GM18873 (cell line): ENCODE data around the gene HSPA4.
A peak's percentile ranks its signal among the peaks of the same experiment; 100 is the strongest.
"Not testable (repeated sequence)": the region's sequence is repeated elsewhere in the genome, so short reads cannot be mapped to it uniquely, and the experiment has no call there.

Source experiments
- ATAC-seq: cut with Tn5 transposase; IDR thresholded peaks from one replicate; pipeline ENCODE4 v1.9.1; 2021; ENCODE audit warnings: mild to moderate bottlenecking, moderate library complexity, moderate number of reproducible peaks; ENCODE audit not compliant: unreplicated experiment, low FRiP score

Gene HSPA4

DNA sequence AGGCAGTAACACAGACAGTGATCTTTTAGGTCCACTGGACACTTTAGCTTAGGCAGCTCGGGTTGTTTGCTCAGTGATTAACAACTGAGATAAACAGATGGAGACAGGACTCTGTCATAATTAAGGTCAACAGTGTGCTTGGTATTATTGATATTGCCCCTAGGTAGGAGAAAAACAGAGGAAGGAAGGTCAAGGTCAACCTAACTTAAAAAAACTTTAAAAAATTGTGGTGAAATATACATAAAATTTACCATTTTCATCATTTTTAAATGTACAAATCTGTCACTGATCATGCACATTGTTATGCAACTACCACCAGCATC is 2.1 kb upstream of the HSPA4 start:
- ATAC-seq, result no peak

DNA sequence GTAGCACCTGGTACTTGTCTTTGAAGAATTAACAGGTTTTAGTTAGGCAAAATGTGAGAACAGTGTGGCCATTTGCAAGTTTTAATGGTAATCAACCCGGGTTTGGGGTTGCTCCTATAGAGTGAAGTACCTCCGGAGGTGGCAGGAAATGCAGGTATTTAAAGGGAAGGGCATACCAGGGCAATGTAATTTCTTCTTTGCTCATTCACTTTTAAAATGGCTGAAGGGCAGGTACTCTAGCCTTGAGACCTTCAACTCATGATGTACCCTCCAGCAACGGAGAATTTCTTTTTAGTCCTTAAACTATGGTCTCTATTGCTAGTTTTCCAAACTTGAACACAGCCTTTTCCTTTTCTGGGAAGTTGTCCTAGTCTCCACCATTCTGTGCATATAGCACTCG is 1.3 kb upstream of the HSPA4 start:
- ATAC-seq, result no peak

DNA sequence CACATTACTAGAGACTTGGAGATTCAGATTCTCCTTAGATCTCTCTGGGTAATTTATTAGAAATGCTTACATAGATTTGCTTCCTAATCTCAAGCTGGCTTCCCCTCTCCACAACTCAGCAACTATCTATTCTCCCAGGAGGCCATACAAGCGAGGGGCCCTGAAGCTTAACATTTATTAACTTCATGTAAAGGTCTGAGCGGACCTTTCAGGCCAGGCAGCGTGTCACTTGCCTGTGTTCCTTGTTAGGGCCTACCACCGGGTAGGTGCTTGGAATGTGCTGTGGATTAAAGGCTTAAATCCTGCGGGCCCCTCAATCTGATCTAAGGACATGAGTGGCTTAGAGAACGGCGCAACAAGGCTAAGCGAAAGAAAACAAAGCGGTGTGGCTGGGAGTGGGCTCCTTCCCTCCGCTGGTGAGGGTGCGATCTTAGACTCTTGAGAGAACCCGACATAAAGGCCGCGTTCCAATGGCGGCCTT is 712 bp upstream of the HSPA4 start:
- ATAC-seq, result no peak

DNA sequence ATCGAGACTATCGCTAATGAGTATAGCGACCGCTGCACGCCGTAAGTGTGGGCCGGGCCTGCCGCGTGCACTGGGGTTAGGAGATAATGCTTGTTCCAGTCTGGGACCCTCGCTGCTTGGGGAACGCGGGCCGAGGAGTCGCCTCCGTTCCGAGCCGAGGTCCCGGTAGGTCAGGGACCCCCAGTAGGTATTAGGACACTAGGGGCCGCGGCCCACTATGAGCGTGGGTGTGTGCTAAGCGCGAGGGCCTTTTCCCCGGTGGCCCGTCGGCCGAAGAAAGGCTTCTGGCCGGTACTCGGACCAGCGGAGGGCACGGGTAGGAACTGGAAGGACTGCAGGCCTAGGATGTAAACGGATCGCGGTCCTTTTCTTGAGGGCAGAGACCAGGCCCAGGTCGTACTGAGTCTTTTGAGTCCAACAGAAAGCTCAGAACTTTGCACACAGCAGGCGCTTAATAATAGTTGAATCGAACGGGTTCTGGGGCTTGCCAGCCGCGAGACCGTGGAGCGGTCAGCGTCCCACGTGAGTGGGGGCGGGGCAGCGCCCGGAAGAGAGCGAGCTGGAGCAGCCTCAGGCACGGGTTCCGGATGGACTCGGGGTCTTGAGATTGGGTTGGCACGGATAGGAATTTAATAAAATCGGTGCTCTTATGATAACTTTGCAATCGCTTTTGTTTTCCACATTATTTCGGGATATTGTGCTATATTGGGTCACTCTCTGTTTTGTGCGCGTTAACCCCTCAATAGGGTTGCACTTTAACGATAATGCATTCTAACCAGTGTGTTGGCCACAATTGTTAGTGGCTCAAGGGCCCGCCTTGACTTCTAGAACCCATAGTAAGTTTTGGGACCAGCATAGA is 733 bp downstream of the HSPA4 start:
- peak; percentile 15 for ATAC-seq

- no peak for ATAC-seq
These were observed 1.6 kb downstream of the HSPA4 start for GRCh38 chr5:133053448-133053847.

- no peak for ATAC-seq
These were observed 3.1 kb downstream of the HSPA4 start for GRCh38 chr5:133054697-133055471.

- ATAC-seq, result no peak
These were observed 5.1 kb downstream of the HSPA4 start for GRCh38 chr5:133056891-133057290.

GRCh38 chr5:133059621-133060020 is 7.8 kb downstream of the HSPA4 start:
- ATAC-seq, result no peak

- ATAC-seq, result no peak
These were observed 10.5 kb downstream of the HSPA4 start for GRCh38 chr5:133062276-133062675.

GRCh38 chr5:133063965-133064364 is 12.2 kb downstream of the HSPA4 start:
- ATAC-seq, result no peak

DNA sequence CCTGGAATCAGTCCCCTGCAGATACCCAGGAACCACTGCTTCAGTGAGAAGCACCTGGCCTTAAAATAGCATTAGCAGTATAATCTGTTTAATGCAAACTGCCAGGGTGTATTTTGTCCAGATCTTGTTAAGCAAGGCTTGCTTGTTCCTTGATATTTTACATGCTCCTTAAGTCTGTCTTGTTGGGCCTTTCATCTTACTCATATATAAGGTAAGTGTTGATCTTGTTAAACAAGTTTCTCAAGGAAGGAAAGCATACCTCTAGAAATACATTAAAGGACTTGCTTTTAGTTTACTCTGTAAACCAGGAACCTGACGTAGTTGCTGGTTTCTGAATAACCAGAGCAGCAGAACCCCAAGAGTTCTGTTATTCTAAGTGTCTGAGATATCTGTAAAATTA is 13.7 kb downstream of the HSPA4 start:
- no peak for ATAC-seq

DNA sequence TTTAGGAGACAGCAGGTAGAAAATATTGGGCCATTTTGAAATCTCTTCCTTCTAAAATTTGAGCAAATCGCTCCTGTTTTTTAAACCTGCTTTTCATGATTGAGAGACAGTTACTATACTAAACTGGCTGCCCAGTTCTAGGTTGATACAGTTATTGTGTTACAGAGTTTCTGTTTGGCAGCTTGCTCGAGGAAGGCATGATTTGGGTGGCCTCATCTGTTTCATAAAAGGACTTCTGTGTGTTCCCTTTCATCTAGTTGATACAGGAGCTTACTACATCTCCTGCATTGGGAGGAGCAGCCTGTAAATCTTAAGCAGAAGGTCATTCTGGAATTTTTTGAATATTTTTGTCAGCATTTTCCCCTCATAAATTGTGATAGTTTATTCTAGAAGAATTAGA is 14.2 kb downstream of the HSPA4 start:
- ATAC-seq, result no peak

DNA sequence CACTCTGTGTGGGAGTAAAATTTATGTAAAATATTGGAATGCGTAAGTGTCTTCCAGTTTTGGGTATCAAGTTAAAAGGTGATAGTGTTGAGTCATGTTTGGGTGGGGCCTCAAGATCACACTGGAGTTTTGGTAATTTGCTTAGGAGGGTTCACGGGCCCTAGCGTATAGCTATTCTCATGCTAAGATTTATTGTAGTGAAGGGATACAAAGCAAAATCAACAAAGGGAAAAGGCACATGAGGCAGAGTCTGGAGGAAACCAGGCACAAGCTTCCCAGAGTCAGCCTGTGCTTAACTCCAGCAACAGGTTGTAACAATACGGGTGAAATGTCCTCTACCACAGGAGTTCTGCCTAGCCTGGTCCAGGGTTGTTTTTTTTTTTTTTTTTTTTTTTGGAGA is 20.2 kb downstream of the HSPA4 start:
- ATAC-seq, result no peak

DNA sequence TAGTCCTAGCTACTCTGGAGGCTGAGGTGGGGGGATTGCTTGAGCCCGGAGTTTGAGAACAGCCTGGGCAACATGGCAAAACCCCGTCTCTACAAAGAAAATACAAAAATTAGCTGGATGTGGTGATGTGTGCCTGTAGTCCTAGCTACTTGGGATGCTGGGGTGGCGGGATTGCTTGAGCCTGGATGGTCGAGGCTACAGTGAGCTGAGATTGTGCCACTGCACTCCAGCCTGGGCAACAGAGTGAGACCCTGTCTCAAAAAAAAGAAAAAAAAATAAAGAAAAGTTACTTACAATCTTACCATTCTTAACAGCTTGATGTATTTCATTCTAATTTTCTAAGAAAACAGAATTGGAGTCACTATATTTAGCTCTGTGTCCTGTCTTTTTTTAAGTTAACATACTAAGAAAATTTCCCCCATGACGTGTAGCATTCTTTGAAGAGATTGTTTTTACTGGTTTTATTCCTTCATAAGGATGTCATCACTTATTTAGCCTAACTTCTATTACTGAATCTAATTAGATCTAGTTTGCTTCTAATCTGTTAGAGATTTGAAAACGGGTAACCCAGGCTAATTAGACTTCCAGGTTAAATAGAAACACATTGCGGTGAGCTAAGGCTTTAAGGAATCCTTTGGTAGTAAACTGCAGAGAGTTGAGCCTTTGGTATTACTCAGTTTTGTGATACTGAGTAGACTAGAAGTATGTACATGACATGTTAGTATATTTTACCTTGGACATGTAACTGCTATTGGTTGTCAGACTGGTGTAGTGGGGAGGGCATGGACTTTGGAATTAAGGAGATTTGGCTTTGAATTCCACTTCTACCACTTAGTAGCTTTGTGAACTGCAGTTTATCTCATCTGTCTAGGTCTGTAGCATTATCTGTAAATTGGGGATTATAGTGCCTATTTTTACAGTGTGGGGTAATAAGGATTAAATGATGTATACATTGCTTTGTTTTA is 24.0 kb downstream of the HSPA4 start:
- ATAC-seq, result no peak

- ATAC-seq, result no peak
These were observed 27.2 kb downstream of the HSPA4 start for GRCh38 chr5:133079048-133079447.

GRCh38 chr5:133081036-133081435 is 29.2 kb downstream of the HSPA4 start:
- ATAC-seq, result no peak

DNA sequence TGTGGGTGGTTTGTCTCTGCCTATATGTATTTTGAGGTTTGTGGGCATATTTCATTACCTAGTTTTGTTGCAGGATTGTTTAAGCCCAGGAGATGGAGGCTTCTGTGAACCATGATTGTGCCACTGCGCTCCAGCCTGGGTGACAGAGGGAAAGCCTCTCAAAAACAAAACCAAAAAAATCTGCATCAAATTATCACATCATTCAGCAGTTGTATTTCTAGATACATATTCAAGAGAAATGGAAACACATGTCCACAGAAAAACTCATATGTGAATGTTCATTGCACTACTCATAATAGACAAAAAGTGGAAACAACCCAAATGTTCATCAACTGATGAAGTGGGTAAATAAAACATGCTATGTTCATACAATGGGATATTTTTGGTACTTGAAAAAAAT is 29.9 kb downstream of the HSPA4 start:
- no peak for ATAC-seq

DNA sequence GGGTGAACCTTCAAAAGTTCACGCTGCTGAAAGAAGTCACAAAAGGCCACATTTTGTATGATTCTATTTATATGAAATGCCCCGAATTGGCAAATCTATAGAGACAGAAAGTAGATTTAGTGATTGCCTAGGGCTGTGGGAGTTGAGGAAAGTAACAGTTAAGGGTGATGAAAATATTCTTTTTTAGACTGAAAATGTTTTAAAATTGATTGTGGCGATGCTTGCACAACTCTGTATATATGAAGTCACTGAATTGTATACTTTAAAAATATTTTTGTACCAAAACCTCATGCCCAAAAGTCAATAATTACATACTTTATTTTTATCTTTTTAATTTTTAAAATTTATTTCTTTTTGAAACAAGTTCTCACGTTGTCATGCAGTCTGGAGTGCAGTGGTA is 30.3 kb downstream of the HSPA4 start:
- no peak for ATAC-seq

GRCh38 chr5:133083901-133084300 is 32.1 kb downstream of the HSPA4 start:
- ATAC-seq, result no peak

DNA sequence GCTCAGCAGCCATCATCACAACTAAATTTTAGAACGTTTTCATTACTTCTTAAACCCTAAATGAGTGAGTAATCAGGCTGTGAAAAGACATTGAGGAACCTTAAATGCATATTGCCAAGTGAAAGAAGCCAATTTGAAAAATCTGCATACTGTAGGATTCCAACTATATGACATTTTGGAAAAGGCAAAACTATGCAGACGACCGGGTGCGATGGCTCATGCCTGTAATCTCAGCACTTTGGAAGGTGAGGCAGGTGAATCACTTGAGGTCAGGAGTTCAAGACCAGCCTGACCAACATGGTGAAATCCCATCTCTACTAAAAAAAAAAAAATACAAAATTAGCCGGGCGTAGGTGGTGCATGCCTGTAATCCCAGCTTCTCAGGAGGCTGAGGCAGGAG is 33.4 kb downstream of the HSPA4 start:
- not testable (repeated sequence) for ATAC-seq
